Hematopoietic multipotent progenitor cell (in vitro differentiated cells): ENCODE measurements around the gene ULK3. TPM values are rescaled to one million over a fixed set of nuclear protein-coding genes. Genes with fewer than 3 reads are reported as not detected.

ENCODE experiments used
- DNase-seq, 3 donors: peaks; one replicate each; pipeline ENCODE4 v3.0.0-alpha.2; 2011 to 2015; ENCODE audit warnings: low read depth in 2 of 3, low spot score in 2 of 3
- total RNA-seq: library from RNA; depleted of rRNA; stranded (reverse); fragments of >200 nt; gene quantifications from one replicate; pipeline ENCODE4 v1.2.3, GENCODE V29; 2012

Gene ULK3
- total RNA-seq, 1 donor = 69.7 TPM

- no peak for DNase-seq
These were observed 26.4 kb upstream of the ULK3 start for GRCh38 chr15:74869372-74869725.

GRCh38 chr15:74868059-74868458, 25.1 kb upstream of the ULK3 start:
- DNase-seq = peak in 2 of 3 donors; percentile 79 to 86

- no peak for DNase-seq
These were observed 24.6 kb upstream of the ULK3 start for GRCh38 chr15:74867466-74868038.

- DNase-seq = no peak
These were observed 23.1 kb upstream of the ULK3 start for GRCh38 chr15:74866090-74866489.

- no peak for DNase-seq
These were observed 22.4 kb upstream of the ULK3 start for GRCh38 chr15:74865316-74865715.

GRCh38 chr15:74864296-74864695, 21.3 kb upstream of the ULK3 start:
- DNase-seq = no peak

- DNase-seq = no peak
These were observed 20.5 kb upstream of the ULK3 start for GRCh38 chr15:74863239-74864056.

GRCh38 chr15:74858369-74858740, 15.4 kb upstream of the ULK3 start:
- no peak for DNase-seq

GRCh38 chr15:74857671-74858368, 14.9 kb upstream of the ULK3 start:
- DNase-seq = no peak

GRCh38 chr15:74857082-74857655, 14.2 kb upstream of the ULK3 start:
- DNase-seq = no peak

- no peak for DNase-seq
These were observed 13.6 kb upstream of the ULK3 start for GRCh38 chr15:74856537-74856936.

GRCh38 chr15:74855857-74856256, 12.9 kb upstream of the ULK3 start:
- no peak for DNase-seq

- no peak for DNase-seq
These were observed 11.6 kb upstream of the ULK3 start for GRCh38 chr15:74854453-74855022.

- no peak for DNase-seq
These were observed 9.0 kb upstream of the ULK3 start for GRCh38 chr15:74851960-74852359.

GRCh38 chr15:74850393-74850792, 7.4 kb upstream of the ULK3 start:
- no peak for DNase-seq

GRCh38 chr15:74847432-74847831, 4.5 kb upstream of the ULK3 start:
- no peak for DNase-seq

GRCh38 chr15:74845581-74845980, 2.6 kb upstream of the ULK3 start:
- no peak for DNase-seq

- DNase-seq = peak in 2 of 3 donors; percentile 29 to 52
These were observed 2.2 kb upstream of the ULK3 start for GRCh38 chr15:74845208-74845568.

GRCh38 chr15:74844319-74845207, 1.6 kb upstream of the ULK3 start:
- no peak for DNase-seq

- no peak for DNase-seq
These were observed 939 bp upstream of the ULK3 start for GRCh38 chr15:74843891-74844299.
